IMR-90 (cell line): ENCODE data around the gene PPEF2. TPM values are rescaled to one million over a fixed set of nuclear protein-coding genes. Genes with fewer than 3 reads are reported as not detected.
"Not testable (repeated sequence)": the region's sequence is repeated elsewhere in the genome, so short reads cannot be mapped to it uniquely, and the experiment has no call there.

Experiments
- ATAC-seq: fragments of 200-7000 bp; cut with Tn5 transposase; 2 replicates; pipeline ENCODE4 v1.9.1; 2020; ENCODE audit warnings: low read depth, mild to moderate bottlenecking, moderate library complexity
- BruUV-seq: library from RNA; stranded (reverse); fragments of 400-500 nt; replicated peaks from 2 replicates; lab custom pipeline; 2021; lab: Mats Ljungman, UMichigan
- CTCF ChIA-PET: fragments of 300-600 bp; formaldehyde crosslinking; extraction: SDS; loops from one replicate; lab custom pipeline; 2021; ENCODE audit warnings: antibody characterized with exemption; lab: Yijun Ruan, JAX
- POLR2A ChIA-PET: fragments of 300-600 bp; sonication (Branson Sonifier 250); formaldehyde crosslinking; loops from one replicate; lab custom pipeline; 2022; ENCODE audit warnings: antibody characterized with exemption; ENCODE audit not compliant: unreplicated experiment; lab: Charles Lee
- DNase-seq: peaks from one replicate; pipeline ENCODE4 v3.0.0; 2013
- H2AFZ ChIP-seq: replicated peaks from 2 replicates; pipeline ENCODE3; 2013; ENCODE audit warnings: low read length, mild to moderate bottlenecking; ENCODE audit not compliant: poor library complexity
- H2AK5ac ChIP-seq: 2 replicates; pipeline ENCODE4 v1.6.1; 2013; ENCODE audit warnings: low read depth, low read length, inconsistent platforms
- H2AK9ac ChIP-seq: replicated peaks from 2 replicates; pipeline ENCODE3; 2013; ENCODE audit warnings: mild to moderate bottlenecking, low read depth, low read length, moderate library complexity; ENCODE audit not compliant: poor library complexity
- H2BK120ac ChIP-seq: 2 replicates; pipeline ENCODE4 v1.6.1; 2013; ENCODE audit warnings: low read depth, low read length, inconsistent platforms
- H2BK15ac ChIP-seq: 3 replicates; pipeline ENCODE4 v1.6.1; 2013; ENCODE audit warnings: low read depth, low read length, inconsistent platforms
- H2BK20ac ChIP-seq: 2 replicates; pipeline ENCODE4 v1.6.1; 2013; ENCODE audit warnings: low read depth, mild to moderate bottlenecking, inconsistent platforms, low read length, moderate library complexity
- H2BK5ac ChIP-seq: 2 replicates; pipeline ENCODE4 v1.6.1; 2013; ENCODE audit warnings: mild to moderate bottlenecking, low read depth, low read length, inconsistent platforms; ENCODE audit not compliant: poor library complexity, severe bottlenecking
- H3K14ac ChIP-seq: replicated peaks from 2 replicates; pipeline ENCODE4 v1.6.1; 2013; ENCODE audit warnings: low read depth, low read length, inconsistent platforms
- H3K18ac ChIP-seq: 2 replicates; pipeline ENCODE4 v1.6.1; 2013; ENCODE audit warnings: low read depth, low read length, control low read depth
- H3K23ac ChIP-seq: 2 replicates; pipeline ENCODE4 v1.6.1; 2013; ENCODE audit warnings: low read depth, low read length, inconsistent platforms
- H3K27ac ChIP-seq: 2 replicates; pipeline ENCODE4 v1.5.1; 2013; ENCODE audit warnings: mild to moderate bottlenecking, control low read depth, low read length; ENCODE audit not compliant: insufficient read depth
- H3K27me3 ChIP-seq: 2 replicates; pipeline ENCODE4 v1.6.1; 2013; ENCODE audit warnings: low read length; ENCODE audit not compliant: control insufficient read depth, insufficient read depth
- H3K36me3 ChIP-seq: 2 replicates; pipeline ENCODE4 v1.6.1; 2013; ENCODE audit warnings: low read length, mixed read lengths; ENCODE audit not compliant: control insufficient read depth, insufficient read depth
- H3K4ac ChIP-seq: 2 replicates; pipeline ENCODE4 v1.6.1; 2013; ENCODE audit warnings: low read depth, low read length, inconsistent platforms
- H3K4me1 ChIP-seq: 2 replicates; pipeline ENCODE4 v1.6.1; 2013; ENCODE audit warnings: low read length, mixed read lengths; ENCODE audit not compliant: control insufficient read depth, insufficient read depth
- H3K4me2 ChIP-seq: 2 replicates; pipeline ENCODE4 v1.6.1; 2013; ENCODE audit warnings: low read depth, mild to moderate bottlenecking, control low read depth, low read length, moderate library complexity
- H3K4me3 ChIP-seq: 2 replicates; pipeline ENCODE4 v1.5.1; 2013; ENCODE audit warnings: low read depth, mild to moderate bottlenecking, control low read depth, low read length, moderate library complexity; ENCODE audit not compliant: insufficient read depth
- H3K56ac ChIP-seq: 2 replicates; pipeline ENCODE4 v1.6.1; 2013; ENCODE audit warnings: low read length, inconsistent platforms; ENCODE audit not compliant: insufficient read depth; ENCODE audit errors: extremely low read depth
- H3K79me1 ChIP-seq, 2 experiments: 2 replicates each; pipeline ENCODE4 v1.6.1; 2013; ENCODE audit warnings: low read length in 2 of 2, inconsistent platforms in 1 of 2, low read depth in 1 of 2
- H3K9ac ChIP-seq: 2 replicates; pipeline ENCODE4 v1.6.1; 2013; ENCODE audit warnings: low read depth, low read length, control low read depth
- H3K9me1 ChIP-seq: 2 replicates; pipeline ENCODE4 v1.6.1; 2013; ENCODE audit warnings: low read length, inconsistent platforms; ENCODE audit not compliant: insufficient read depth
- H3K9me3 ChIP-seq: 2 replicates; pipeline ENCODE4 v1.6.1; 2013; ENCODE audit warnings: low read length; ENCODE audit not compliant: control insufficient read depth, insufficient read depth
- H4K20me1 ChIP-seq: 2 replicates; pipeline ENCODE4 v1.6.1; 2013; ENCODE audit warnings: low read length, inconsistent platforms; ENCODE audit not compliant: insufficient read depth
- H4K5ac ChIP-seq: 2 replicates; pipeline ENCODE4 v1.6.1; 2013; ENCODE audit warnings: mild to moderate bottlenecking, low read depth, low read length, control low read depth
- H4K8ac ChIP-seq, 2 experiments: 2 replicates each; pipeline ENCODE4 v1.6.1; 2013; ENCODE audit warnings: low read depth in 2 of 2, low read length in 2 of 2, control low read depth in 1 of 2, inconsistent platforms in 1 of 2
- H4K91ac ChIP-seq: 2 replicates; pipeline ENCODE4 v1.6.1; 2013; ENCODE audit warnings: low read depth, low read length, inconsistent platforms; ENCODE audit not compliant: insufficient read depth
- FOS ChIP-seq: fragments of 150-350 bp; IDR thresholded peaks from 2 replicates; pipeline ENCODE4 v1.6.1; 2016; ENCODE audit warnings: low read depth, low read length
- MAFK ChIP-seq: IDR thresholded peaks from 2 replicates; pipeline ENCODE4 v1.6.1; 2012; ENCODE audit warnings: low read depth, low read length, improper control_type of control experiment
- MAZ ChIP-seq: IDR thresholded peaks from 2 replicates; pipeline ENCODE4 v1.6.1; 2012; ENCODE audit warnings: low read depth, mild to moderate bottlenecking, low read length, improper control_type of control experiment, moderate library complexity, borderline replicate concordance
- NFE2L2 ChIP-seq: fragments of 150-350 bp; IDR thresholded peaks from 2 replicates; pipeline ENCODE4 v1.6.1; 2016; ENCODE audit warnings: low read depth, mild to moderate bottlenecking, low read length
- SMC3 ChIP-seq: fragments of 150-350 bp; IDR thresholded peaks from 2 replicates; pipeline ENCODE4 v1.6.1; 2016; ENCODE audit warnings: low read depth, mild to moderate bottlenecking, antibody characterized with exemption, low read length, moderate library complexity
- WGBS, 2 experiments: methylation state at CpG; one replicate each; pipeline versions ENCODE4 v1.1.5 to v1.1.7; 2013; ENCODE audit warnings: missing lambda C conversion rate in 2 of 2; ENCODE audit not compliant: insufficient read length in 1 of 2; ENCODE audit errors: extremely low coverage in 2 of 2; 5-methylcytosine and 5-hydroxymethylcytosine counted together
- dilution Hi-C: fragments of 300-500 bp; cut with HindIII; formaldehyde crosslinking; loops from one replicate; pipeline ENCODE4 v1.14.3; 2018; ENCODE audit warnings: low sequenced_read_pairs; ENCODE audit not compliant: unreplicated experiment
- in situ Hi-C: fragments of 300-500 bp; cut with MboI; formaldehyde crosslinking; loops from 3 replicates; pipeline ENCODE4 v1.14.3; 2019; ENCODE audit warnings: low sequenced_read_pairs, inconsistent platforms, mixed read lengths
- intact Hi-C: fragments of 100-400 bp; cut with micrococcal nuclease; formaldehyde crosslinking; loops from 2 replicates; pipeline ENCODE4 v1.10.0; 2022
- polyA plus RNA-seq, 3 experiments: library from polyadenylated mRNA; depleted of rRNA; stranded (reverse); fragments of >200 nt; gene quantifications; 2 replicates each; pipeline ENCODE4 v1.2.3, GENCODE V29; 2012; ENCODE audit warnings: low replicate concordance in 1 of 3
- total RNA-seq: library from RNA; depleted of rRNA; stranded (reverse); fragments of >200 nt; gene quantifications from 2 replicates; pipeline ENCODE4 v1.2.3, GENCODE V29; 2012
- TF ChIP-seq, protein P1 (sequence below): fragments of 150-350 bp; IDR thresholded peaks from 2 replicates; pipeline ENCODE4 v1.6.1; 2017; ENCODE audit warnings: mild to moderate bottlenecking, antibody characterized with exemption, low read length, low read depth

Gene PPEF2
- total and polyA plus RNA-seq, 2 of the 4 experiments (the other 2 are of a cell fraction), result not detected

DNA sequence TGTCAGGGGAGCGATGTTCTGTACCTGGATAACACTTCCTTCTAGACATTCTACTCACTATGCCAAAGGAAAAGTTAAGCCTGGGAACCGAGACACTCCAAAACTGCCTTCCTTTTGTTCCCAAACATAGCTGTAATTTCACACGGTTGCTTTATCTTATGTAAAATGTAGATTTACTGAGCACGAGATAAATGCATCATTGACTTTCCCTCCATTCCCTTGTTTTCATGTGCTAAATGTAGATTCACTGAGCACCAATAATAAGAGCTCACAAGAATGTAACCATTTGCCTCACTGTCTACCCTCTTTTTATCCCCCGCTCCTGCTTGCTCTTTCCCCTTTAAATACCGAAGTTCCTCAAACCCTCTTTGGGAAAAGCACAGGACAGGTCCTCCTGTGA is 10.7 kb upstream of the PPEF2 start:
- no peak overlapping the region for H3K4me3 ChIP-seq
- H3K4ac ChIP-seq, result no peak overlapping the region
- no peak overlapping the region for H3K4me2 ChIP-seq
- no peak overlapping the region for H3K18ac ChIP-seq
- no peak overlapping the region for H3K9ac ChIP-seq
- dilution Hi-C loops, result no loop called here
- no peak overlapping the region for H2BK5ac ChIP-seq
- no peak overlapping the region for H2BK20ac ChIP-seq
- H2AK9ac ChIP-seq, result no peak overlapping the region
- H2BK15ac ChIP-seq, result no peak overlapping the region
- H4K8ac ChIP-seq, result no peak overlapping the region
- BruUV-seq, result no TSS peak
- intact Hi-C loops, result loop anchor here (10.0 kb wide), 1 partner anchor 152 kb away; no protein-coding TSS in a partner anchor
- no peak overlapping the region for H2AK5ac ChIP-seq
- H3K9me3 ChIP-seq, result no peaks in the 10 kb centered on the region
- ATAC-seq, result no peak
- no peak overlapping the region for H2BK120ac ChIP-seq
- 76% methylated on average over 2 of the region's 6 CpGs; no CpG with 5 or more reads in 1 of the 2 experiments for WGBS, 2 experiments
- H3K36me3 ChIP-seq, result no peaks in the 10 kb centered on the region
- peaks cover 8% of the 10 kb centered on the region; the same call in 1 of the 2 replicates for H4K20me1 ChIP-seq
- TF ChIP-seq MAFK, result no peak
- no peak for TF ChIP-seq SMC3
- TF ChIP-seq NFE2L2, result no peak
- no peak for TF ChIP-seq MAZ
- TF ChIP-seq, protein P1, sequence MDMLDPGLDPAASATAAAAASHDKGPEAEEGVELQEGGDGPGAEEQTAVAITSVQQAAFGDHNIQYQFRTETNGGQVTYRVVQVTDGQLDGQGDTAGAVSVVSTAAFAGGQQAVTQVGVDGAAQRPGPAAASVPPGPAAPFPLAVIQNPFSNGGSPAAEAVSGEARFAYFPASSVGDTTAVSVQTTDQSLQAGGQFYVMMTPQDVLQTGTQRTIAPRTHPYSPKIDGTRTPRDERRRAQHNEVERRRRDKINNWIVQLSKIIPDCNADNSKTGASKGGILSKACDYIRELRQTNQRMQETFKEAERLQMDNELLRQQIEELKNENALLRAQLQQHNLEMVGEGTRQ, result no peak
- TF ChIP-seq FOS, result no peak
- no peaks in the 10 kb centered on the region for H3K79me1 ChIP-seq
- in situ Hi-C loops, result no loop called here
- H3K56ac ChIP-seq, result no peak overlapping the region
- POLR2A ChIA-PET, result no interaction called here
- CTCF ChIA-PET, result interaction anchor here (1.2 kb wide), 1 partner anchor 17 kb away, joined by 3 read pairs; no protein-coding TSS in a partner anchor
- no peak overlapping the region for H3K27ac ChIP-seq
- no peak overlapping the region for H3K23ac ChIP-seq
- peaks cover 9% of the 10 kb centered on the region for H3K4me1 ChIP-seq
- no peak overlapping the region for H4K91ac ChIP-seq
- no peaks in the 10 kb centered on the region for H3K27me3 ChIP-seq
- H2AFZ ChIP-seq, result no peak overlapping the region
- H3K9me1 ChIP-seq, result peaks cover 8% of the 10 kb centered on the region; the same call in 1 of the 2 replicates
- H4K5ac ChIP-seq, result no peak overlapping the region
- no peak overlapping the region for H3K14ac ChIP-seq
- DNase-seq, result no peak

DNA sequence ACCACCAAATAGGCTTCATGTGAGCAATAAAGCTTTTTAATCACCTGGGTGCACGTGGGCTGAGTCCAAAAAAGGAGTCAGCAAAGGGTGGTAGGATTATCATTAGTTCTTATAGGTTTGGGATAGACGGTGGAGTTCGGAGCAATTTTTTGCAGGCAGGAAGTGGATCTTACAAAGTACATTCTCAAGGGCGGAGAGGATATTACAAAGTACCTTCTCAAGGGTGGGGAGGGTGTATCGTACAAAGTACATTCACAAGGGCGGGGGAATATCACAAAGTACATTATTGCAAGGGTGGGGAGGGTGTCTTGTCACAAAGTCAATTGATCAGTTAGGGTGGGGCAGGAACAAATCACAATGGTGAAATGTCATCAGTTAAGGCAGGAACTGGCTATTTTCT is 8.6 kb upstream of the PPEF2 start:
- BruUV-seq, POLR2A ChIA-PET, in situ Hi-C loops: not testable (repeated sequence)

More for the DNA sequence above, 8.6 kb upstream of the PPEF2 start:
- H3K23ac ChIP-seq, H3K27ac ChIP-seq, DNase-seq, H3K4me1 ChIP-seq, H3K56ac ChIP-seq, H2BK5ac ChIP-seq, H2BK20ac ChIP-seq, H2AK5ac ChIP-seq, H2BK15ac ChIP-seq, H3K79me1 ChIP-seq, CTCF ChIA-PET, H4K5ac ChIP-seq, H3K27me3 ChIP-seq, H3K18ac ChIP-seq, H2AK9ac ChIP-seq, H2AFZ ChIP-seq, ATAC-seq, H2BK120ac ChIP-seq, H3K14ac ChIP-seq, H3K9me1 ChIP-seq, H4K8ac ChIP-seq, H4K91ac ChIP-seq, H3K9ac ChIP-seq, H3K4me3 ChIP-seq, H4K20me1 ChIP-seq, H3K4ac ChIP-seq, H3K36me3 ChIP-seq, H3K4me2 ChIP-seq, dilution Hi-C loops, H3K9me3 ChIP-seq: not testable (repeated sequence)
- intact Hi-C loops, result loop anchor here (10.0 kb wide), 1 partner anchor 154 kb away; no protein-coding TSS in a partner anchor
- 70% methylated on average over 2 of the region's 6 CpGs; no CpG with 5 or more reads in 1 of the 2 experiments for WGBS, 2 experiments
